Measurements from ENCODE around the gene CCDC183.

DNA sequence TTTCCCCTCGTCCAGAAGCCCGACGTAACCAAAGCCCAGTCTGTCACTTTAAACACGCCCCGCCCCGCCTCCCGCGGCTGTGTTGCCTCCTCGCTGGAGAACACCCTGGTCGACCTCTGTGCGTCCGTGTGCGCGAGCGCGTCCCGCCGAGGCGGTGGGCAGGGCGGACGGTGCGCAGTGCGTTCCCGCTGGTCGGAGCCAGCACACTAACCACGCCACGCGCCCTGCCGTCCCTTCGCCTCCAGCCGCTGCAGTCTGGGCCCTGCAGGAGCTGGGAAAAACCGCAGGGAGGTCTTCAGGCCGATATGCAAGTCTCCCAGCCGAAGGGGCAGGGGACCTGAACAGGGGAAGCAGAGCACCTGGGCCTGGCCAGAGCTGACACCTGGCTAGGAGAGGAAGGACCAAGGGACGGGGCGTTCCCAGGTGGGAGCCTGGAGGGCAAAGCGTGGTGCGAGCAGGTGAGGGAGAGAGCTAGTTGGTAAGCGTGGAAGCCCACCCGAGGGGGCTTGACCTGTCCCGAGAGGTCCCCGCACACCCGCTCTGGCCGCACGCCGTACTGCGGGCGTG is 51.8 kb downstream of the CCDC183 start:
- TF ChIP-seq, protein P1, sequence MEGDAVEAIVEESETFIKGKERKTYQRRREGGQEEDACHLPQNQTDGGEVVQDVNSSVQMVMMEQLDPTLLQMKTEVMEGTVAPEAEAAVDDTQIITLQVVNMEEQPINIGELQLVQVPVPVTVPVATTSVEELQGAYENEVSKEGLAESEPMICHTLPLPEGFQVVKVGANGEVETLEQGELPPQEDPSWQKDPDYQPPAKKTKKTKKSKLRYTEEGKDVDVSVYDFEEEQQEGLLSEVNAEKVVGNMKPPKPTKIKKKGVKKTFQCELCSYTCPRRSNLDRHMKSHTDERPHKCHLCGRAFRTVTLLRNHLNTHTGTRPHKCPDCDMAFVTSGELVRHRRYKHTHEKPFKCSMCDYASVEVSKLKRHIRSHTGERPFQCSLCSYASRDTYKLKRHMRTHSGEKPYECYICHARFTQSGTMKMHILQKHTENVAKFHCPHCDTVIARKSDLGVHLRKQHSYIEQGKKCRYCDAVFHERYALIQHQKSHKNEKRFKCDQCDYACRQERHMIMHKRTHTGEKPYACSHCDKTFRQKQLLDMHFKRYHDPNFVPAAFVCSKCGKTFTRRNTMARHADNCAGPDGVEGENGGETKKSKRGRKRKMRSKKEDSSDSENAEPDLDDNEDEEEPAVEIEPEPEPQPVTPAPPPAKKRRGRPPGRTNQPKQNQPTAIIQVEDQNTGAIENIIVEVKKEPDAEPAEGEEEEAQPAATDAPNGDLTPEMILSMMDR (IDR thresholded peaks at IDR 0.05; ENCODE audit: low read depth, low read length, poor library complexity, severe bottlenecking), result no peak
- no peak for TF ChIP-seq EZH2phosphoT487 (IDR thresholded peaks at IDR 0.05; ENCODE audit: borderline replicate concordance, low read length)

All from DOHH2 (cell line).